GM12865 (cell line): ENCODE measurements around the gene CIPC.
A peak's percentile ranks its signal among the peaks of the same experiment; 100 is the strongest.

ENCODE experiments used
- DNase-seq: peaks from one replicate; pipeline ENCODE4 v3.0.0; 2010; ENCODE audit warnings: low read depth
- H3K4me3 ChIP-seq: 2 replicates; pipeline ENCODE4 v1.5.1; 2011; ENCODE audit warnings: mild to moderate bottlenecking, low read depth, low read length, control low read depth
- CTCF ChIP-seq: IDR thresholded peaks from 2 replicates; pipeline ENCODE4 v1.5.1; 2011; ENCODE audit warnings: low read length, control low read depth, low read depth, inconsistent platforms; ENCODE audit not compliant: insufficient read depth; ENCODE audit errors: missing control alignments

CIPC gene

GRCh38 chr14:77125281-77125801 is 27.3 kb downstream of the CIPC start:
- peak overlapping the region; percentile 22 for H3K4me3 ChIP-seq
- DNase-seq = no peak
- no peak for TF ChIP-seq CTCF

- TF ChIP-seq CTCF = no peak
- no peak for DNase-seq
- H3K4me3 ChIP-seq = no peak overlapping the region
Measured at GRCh38 chr14:77125823-77126325, 27.8 kb downstream of the CIPC start.

- no peak for TF ChIP-seq CTCF
- H3K4me3 ChIP-seq = no peak overlapping the region
Measured at GRCh38 chr14:77126461-77126990, 28.5 kb downstream of the CIPC start.

GRCh38 chr14:77128414-77128891 is 30.4 kb downstream of the CIPC start:
- TF ChIP-seq CTCF = no peak
- DNase-seq = no peak
- H3K4me3 ChIP-seq = no peak overlapping the region

More at GRCh38 chr14:77126461-77126990, 28.5 kb downstream of the CIPC start:
- DNase-seq = no peak

GRCh38 chr14:77130386-77130785 is 32.3 kb downstream of the CIPC start:
- TF ChIP-seq CTCF = no peak
- no peak for DNase-seq
- H3K4me3 ChIP-seq = no peak overlapping the region

GRCh38 chr14:77131206-77131605 is 33.1 kb downstream of the CIPC start:
- TF ChIP-seq CTCF = no peak
- no peak for DNase-seq
- no peak overlapping the region for H3K4me3 ChIP-seq
